ENCODE results near the gene SEC14L2. TPM values are rescaled to one million over a fixed set of nuclear protein-coding genes. Genes with fewer than 3 reads are reported as not detected.

SEC14L2 gene
- total RNA-seq, 1 experiment from 2014 or later, result 3.9 TPM

- TF ChIP-seq MLX (CRISPR knock-in tag; IDR thresholded peaks at IDR 0.05) (no peak), ATF1 (CRISPR knock-in tag; IDR thresholded peaks at IDR 0.05) (no peak), NFYB (CRISPR knock-in tag; conservative IDR thresholded peaks at IDR 0.05; ENCODE audit: low read depth) (no peak), ZNF532 (CRISPR knock-in tag; IDR thresholded peaks at IDR 0.05; ENCODE audit: borderline replicate concordance) (no peak), JAZF1 (CRISPR knock-in tag; IDR thresholded peaks at IDR 0.05) (no peak), ELF4 (CRISPR knock-in tag; IDR thresholded peaks at IDR 0.05; ENCODE audit: low read depth) (no peak), ZNF232 (CRISPR knock-in tag; IDR thresholded peaks at IDR 0.05) (no peak), E2F5 (CRISPR knock-in tag; IDR thresholded peaks at IDR 0.05) (no peak)
Measured at GRCh38 chr22:30472994-30473720, 76.3 kb downstream of the SEC14L2 start (continued).

GRCh38 chr22:30474121-30474520 lies 77.3 kb downstream of the SEC14L2 start:
- ChIA-PET POLR2A (no interaction called here), CTCF (interaction anchor here (1.9 kb wide), 1 partner anchor 11 kb away, joined by 6 read pairs; no protein-coding TSS in a partner anchor)
- H3K36me3 Mint-ChIP-seq, result no peaks in the 10 kb centered on the region
- no peak for ATAC-seq
- H3K9me3 Mint-ChIP-seq, result no peaks in the 10 kb centered on the region
- peaks cover 5% of the 10 kb centered on the region for H3K4me1 Mint-ChIP-seq
- H3K27me3 Mint-ChIP-seq (ENCODE audit: low read depth), result peaks cover under 1% of the 10 kb centered on the region
- no peak for DNase-seq (ENCODE audit: low spot score)
- no peak overlapping the region for H3K4me3 Mint-ChIP-seq
- H3K27ac Mint-ChIP-seq, result no peak overlapping the region
- TF ChIP-seq KAT7 (CRISPR knock-in tag; IDR thresholded peaks at IDR 0.05; ENCODE audit: borderline replicate concordance) (no peak), ETV6 (CRISPR knock-in tag; IDR thresholded peaks at IDR 0.05) (no peak), ZNF138 (CRISPR knock-in tag; conservative IDR thresholded peaks at IDR 0.05) (no peak), MAX (CRISPR knock-in tag; IDR thresholded peaks at IDR 0.05) (no peak), ATF1 (CRISPR knock-in tag; IDR thresholded peaks at IDR 0.05) (no peak), SP1 (CRISPR knock-in tag; conservative IDR thresholded peaks at IDR 0.05) (no peak), E2F4 (CRISPR knock-in tag; IDR thresholded peaks at IDR 0.05; ENCODE audit: borderline replicate concordance, low read depth) (no peak), TCF7 (CRISPR knock-in tag; IDR thresholded peaks at IDR 0.05; ENCODE audit: low read depth) (no peak), ZNF232 (CRISPR knock-in tag; IDR thresholded peaks at IDR 0.05) (no peak), ZNF512 (CRISPR knock-in tag; IDR thresholded peaks at IDR 0.05; ENCODE audit: borderline replicate concordance) (no peak), ZMAT4 (CRISPR knock-in tag; IDR thresholded peaks at IDR 0.05) (no peak), E2F5 (CRISPR knock-in tag; IDR thresholded peaks at IDR 0.05) (no peak), E2F1 (CRISPR knock-in tag; IDR thresholded peaks at IDR 0.05) (no peak), IRF2 (CRISPR knock-in tag; IDR thresholded peaks at IDR 0.05; ENCODE audit: borderline replicate concordance, low read depth) (no peak), ATF2 (CRISPR knock-in tag; IDR thresholded peaks at IDR 0.05; ENCODE audit: borderline replicate concordance, low read depth) (no peak), JUN (CRISPR knock-in tag; IDR thresholded peaks at IDR 0.05) (no peak)
